WTC11 (cell line): Measurements from ENCODE around the gene DNAJC25. TPM values are rescaled to one million over a fixed set of nuclear protein-coding genes. Genes with fewer than 3 reads are reported as not detected.

ENCODE experiments used
- CBFB ChIP-seq: sonication (generic); formaldehyde crosslinking; IDR thresholded peaks from 2 replicates; pipeline ENCODE4 v1.8.1; 2022; ENCODE audit warnings: mild to moderate bottlenecking, low read depth, missing genetic modification reagents
- ELF4 ChIP-seq: sonication (generic); formaldehyde crosslinking; IDR thresholded peaks from 2 replicates; pipeline ENCODE4 v1.8.1; 2022; ENCODE audit warnings: low read depth, mild to moderate bottlenecking, moderate library complexity, missing genetic modification reagents
- GTF2I ChIP-seq: fragments of 250-450 bp; sonication (Bioruptor Pico); conservative IDR thresholded peaks from 2 replicates; pipeline ENCODE4 v1.4.0; 2021; ENCODE audit warnings: mild to moderate bottlenecking
- MXD4 ChIP-seq: fragments of 250-450 bp; sonication (Bioruptor Pico); IDR thresholded peaks from 2 replicates; pipeline ENCODE4 v1.8.0; 2021; ENCODE audit warnings: mild to moderate bottlenecking, moderate library complexity, borderline replicate concordance
- MYBL2 ChIP-seq: sonication (generic); formaldehyde crosslinking; IDR thresholded peaks from 2 replicates; pipeline ENCODE4 v1.8.1; 2023; ENCODE audit warnings: mild to moderate bottlenecking, moderate library complexity, missing genetic modification reagents
- NFYB ChIP-seq: sonication (generic); formaldehyde crosslinking; conservative IDR thresholded peaks from 2 replicates; pipeline ENCODE4 v1.8.0; 2022; ENCODE audit warnings: low read depth, missing genetic modification reagents
- NR3C1 ChIP-seq: sonication (generic); formaldehyde crosslinking; conservative IDR thresholded peaks from 2 replicates; pipeline ENCODE4 v1.8.1; 2023; ENCODE audit warnings: low read depth, mild to moderate bottlenecking, missing genetic modification reagents
- SMAD3 ChIP-seq: sonication (generic); formaldehyde crosslinking; IDR thresholded peaks from 2 replicates; pipeline ENCODE4 v1.8.0; 2022; ENCODE audit warnings: missing genetic modification reagents, mild to moderate bottlenecking, borderline replicate concordance
- SMAD4 ChIP-seq: sonication (generic); formaldehyde crosslinking; IDR thresholded peaks from 2 replicates; pipeline ENCODE4 v1.8.0; 2022; ENCODE audit warnings: mild to moderate bottlenecking, missing genetic modification reagents
- SOX15 ChIP-seq: fragments of 250-450 bp; sonication (Bioruptor Pico); IDR thresholded peaks from 2 replicates; pipeline ENCODE4 v1.9.0; 2021; ENCODE audit warnings: mild to moderate bottlenecking
- TEAD4 ChIP-seq: sonication (generic); formaldehyde crosslinking; IDR thresholded peaks from 2 replicates; pipeline ENCODE4 v1.8.0; 2022; ENCODE audit warnings: mild to moderate bottlenecking, missing genetic modification reagents
- ZNF219 ChIP-seq: sonication (generic); formaldehyde crosslinking; IDR thresholded peaks from 2 replicates; pipeline ENCODE4 v1.8.0; 2023; ENCODE audit warnings: missing genetic modification reagents, mild to moderate bottlenecking, borderline replicate concordance
- ZNF232 ChIP-seq: sonication (generic); formaldehyde crosslinking; IDR thresholded peaks from 2 replicates; pipeline ENCODE4 v1.8.0; 2022; ENCODE audit warnings: mild to moderate bottlenecking, missing genetic modification reagents
- ZNF317 ChIP-seq: sonication (generic); formaldehyde crosslinking; IDR thresholded peaks from 2 replicates; pipeline ENCODE4 v1.8.1; 2023; ENCODE audit warnings: low read depth, mild to moderate bottlenecking, moderate library complexity, missing genetic modification reagents, borderline replicate concordance
- total RNA-seq: library from RNA; stranded (reverse); gene quantifications from 3 replicates; pipeline ENCODE4 v1.2.3, GENCODE V29; 2021
- TF ChIP-seq, protein P1 (sequence below): sonication (generic); formaldehyde crosslinking; IDR thresholded peaks from 2 replicates; pipeline ENCODE4 v1.8.1; 2023; ENCODE audit warnings: mild to moderate bottlenecking, missing genetic modification reagents
- TF ChIP-seq, protein P2 (sequence below): sonication (generic); formaldehyde crosslinking; IDR thresholded peaks from 2 replicates; pipeline ENCODE4 v1.8.1; 2022; ENCODE audit warnings: missing genetic modification reagents, borderline replicate concordance
- TF ChIP-seq, protein P3 (sequence below): sonication (generic); formaldehyde crosslinking; IDR thresholded peaks from 2 replicates; pipeline ENCODE4 v1.8.1; 2023; ENCODE audit warnings: mild to moderate bottlenecking, missing genetic modification reagents, moderate library complexity
- TF ChIP-seq, protein P4 (sequence below): sonication (generic); formaldehyde crosslinking; IDR thresholded peaks from 2 replicates; pipeline ENCODE4 v1.8.0; 2022; ENCODE audit warnings: mild to moderate bottlenecking, missing genetic modification reagents
- TF ChIP-seq, protein P5 (sequence below): fragments of 250-450 bp; sonication (Bioruptor Pico); IDR thresholded peaks from 2 replicates; pipeline ENCODE4 v1.9.0; 2021; ENCODE audit warnings: mild to moderate bottlenecking, borderline replicate concordance
- TF ChIP-seq, protein P6 (sequence below): sonication (generic); formaldehyde crosslinking; IDR thresholded peaks from 2 replicates; pipeline ENCODE4 v1.8.1; 2022; ENCODE audit warnings: low read depth, missing genetic modification reagents, borderline replicate concordance
- TF ChIP-seq, protein P7 (sequence below): sonication (generic); formaldehyde crosslinking; IDR thresholded peaks from 2 replicates; pipeline ENCODE4 v1.8.1; 2022; ENCODE audit warnings: low read depth, mild to moderate bottlenecking, moderate library complexity, missing genetic modification reagents, borderline replicate concordance
- TF ChIP-seq, protein P8 (sequence below): sonication (generic); formaldehyde crosslinking; IDR thresholded peaks from 2 replicates; pipeline ENCODE4 v1.8.1; 2022; ENCODE audit warnings: mild to moderate bottlenecking, missing genetic modification reagents, moderate library complexity, borderline replicate concordance

DNAJC25 gene
- total RNA-seq, 1 experiment from 2014 or later: 7.4 TPM

DNA sequence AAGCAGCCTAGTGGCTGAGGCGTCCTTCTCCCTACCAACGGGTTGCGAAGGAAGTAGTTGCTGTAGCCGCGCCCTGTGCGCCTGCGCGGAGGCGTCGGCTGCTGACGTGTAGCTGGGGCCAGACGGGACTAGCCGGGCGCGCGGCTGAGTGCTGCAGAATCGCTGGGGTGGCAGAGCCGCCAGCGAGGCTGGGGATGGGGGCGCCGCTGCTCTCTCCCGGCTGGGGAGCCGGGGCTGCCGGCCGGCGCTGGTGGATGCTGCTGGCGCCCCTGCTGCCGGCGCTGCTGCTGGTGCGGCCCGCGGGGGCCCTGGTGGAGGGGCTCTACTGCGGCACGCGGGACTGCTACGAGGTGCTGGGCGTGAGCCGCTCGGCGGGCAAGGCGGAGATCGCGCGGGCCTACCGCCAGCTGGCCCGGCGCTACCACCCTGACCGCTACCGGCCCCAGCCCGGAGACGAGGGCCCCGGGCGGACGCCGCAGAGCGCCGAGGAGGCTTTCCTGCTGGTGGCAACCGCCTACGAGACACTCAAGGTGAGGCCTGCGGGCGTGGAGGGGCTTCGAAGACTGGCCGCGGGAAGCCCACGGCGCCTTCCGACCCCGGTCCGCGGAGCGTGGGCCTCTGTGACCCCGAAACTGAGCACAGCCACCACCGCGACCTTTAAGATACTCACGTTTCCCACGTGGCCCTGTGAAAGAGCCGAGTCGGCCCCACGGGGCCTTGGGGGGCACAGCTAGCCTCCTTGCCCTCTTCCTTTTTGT, at the start of gene DNAJC25 (continued):
- TF ChIP-seq ZNF219 (CRISPR knock-in tag) (no peak), SOX15 (CRISPR knock-in tag) (peak; percentile 47; the same call in 1 of the 2 replicates), MXD4 (CRISPR knock-in tag) (no peak), ZNF232 (peak; percentile 95), SMAD4 (CRISPR knock-in tag) (no peak), SMAD3 (CRISPR knock-in tag) (peak; percentile 80), ELF4 (peak; percentile 87), TEAD4 (CRISPR knock-in tag) (peak; percentile 15; the same call in 1 of the 2 replicates), MYBL2 (peak; percentile 58; the same call in 1 of the 2 replicates), GTF2I (no peak), NFYB (CRISPR knock-in tag) (no peak; the same call in 1 of the 2 replicates), CBFB (CRISPR knock-in tag) (0 out of 2 replicates have a peak, but pooled peaks have one; percentile 75), NR3C1 (peak; percentile 44; the same call in 1 of the 2 replicates), ZNF317 (peak; percentile 50; the same call in 1 of the 2 replicates)
- TF ChIP-seq, protein P1, sequence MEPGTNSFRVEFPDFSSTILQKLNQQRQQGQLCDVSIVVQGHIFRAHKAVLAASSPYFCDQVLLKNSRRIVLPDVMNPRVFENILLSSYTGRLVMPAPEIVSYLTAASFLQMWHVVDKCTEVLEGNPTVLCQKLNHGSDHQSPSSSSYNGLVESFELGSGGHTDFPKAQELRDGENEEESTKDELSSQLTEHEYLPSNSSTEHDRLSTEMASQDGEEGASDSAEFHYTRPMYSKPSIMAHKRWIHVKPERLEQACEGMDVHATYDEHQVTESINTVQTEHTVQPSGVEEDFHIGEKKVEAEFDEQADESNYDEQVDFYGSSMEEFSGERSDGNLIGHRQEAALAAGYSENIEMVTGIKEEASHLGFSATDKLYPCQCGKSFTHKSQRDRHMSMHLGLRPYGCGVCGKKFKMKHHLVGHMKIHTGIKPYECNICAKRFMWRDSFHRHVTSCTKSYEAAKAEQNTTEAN (CRISPR knock-in tag): peak; percentile 3; the same call in 1 of the 2 replicates
- TF ChIP-seq, protein P2, sequence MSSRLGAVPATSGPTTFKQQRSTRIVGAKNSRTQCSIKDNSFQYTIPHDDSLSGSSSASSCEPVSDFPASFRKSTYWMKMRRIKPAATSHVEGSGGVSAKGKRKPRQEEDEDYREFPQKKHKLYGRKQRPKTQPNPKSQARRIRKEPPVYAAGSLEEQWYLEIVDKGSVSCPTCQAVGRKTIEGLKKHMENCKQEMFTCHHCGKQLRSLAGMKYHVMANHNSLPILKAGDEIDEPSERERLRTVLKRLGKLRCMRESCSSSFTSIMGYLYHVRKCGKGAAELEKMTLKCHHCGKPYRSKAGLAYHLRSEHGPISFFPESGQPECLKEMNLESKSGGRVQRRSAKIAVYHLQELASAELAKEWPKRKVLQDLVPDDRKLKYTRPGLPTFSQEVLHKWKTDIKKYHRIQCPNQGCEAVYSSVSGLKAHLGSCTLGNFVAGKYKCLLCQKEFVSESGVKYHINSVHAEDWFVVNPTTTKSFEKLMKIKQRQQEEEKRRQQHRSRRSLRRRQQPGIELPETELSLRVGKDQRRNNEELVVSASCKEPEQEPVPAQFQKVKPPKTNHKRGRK (CRISPR knock-in tag): no peak
- TF ChIP-seq, protein P3, sequence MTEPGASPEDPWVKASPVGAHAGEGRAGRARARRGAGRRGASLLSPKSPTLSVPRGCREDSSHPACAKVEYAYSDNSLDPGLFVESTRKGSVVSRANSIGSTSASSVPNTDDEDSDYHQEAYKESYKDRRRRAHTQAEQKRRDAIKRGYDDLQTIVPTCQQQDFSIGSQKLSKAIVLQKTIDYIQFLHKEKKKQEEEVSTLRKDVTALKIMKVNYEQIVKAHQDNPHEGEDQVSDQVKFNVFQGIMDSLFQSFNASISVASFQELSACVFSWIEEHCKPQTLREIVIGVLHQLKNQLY (CRISPR knock-in tag): no peak
- TF ChIP-seq, protein P4, sequence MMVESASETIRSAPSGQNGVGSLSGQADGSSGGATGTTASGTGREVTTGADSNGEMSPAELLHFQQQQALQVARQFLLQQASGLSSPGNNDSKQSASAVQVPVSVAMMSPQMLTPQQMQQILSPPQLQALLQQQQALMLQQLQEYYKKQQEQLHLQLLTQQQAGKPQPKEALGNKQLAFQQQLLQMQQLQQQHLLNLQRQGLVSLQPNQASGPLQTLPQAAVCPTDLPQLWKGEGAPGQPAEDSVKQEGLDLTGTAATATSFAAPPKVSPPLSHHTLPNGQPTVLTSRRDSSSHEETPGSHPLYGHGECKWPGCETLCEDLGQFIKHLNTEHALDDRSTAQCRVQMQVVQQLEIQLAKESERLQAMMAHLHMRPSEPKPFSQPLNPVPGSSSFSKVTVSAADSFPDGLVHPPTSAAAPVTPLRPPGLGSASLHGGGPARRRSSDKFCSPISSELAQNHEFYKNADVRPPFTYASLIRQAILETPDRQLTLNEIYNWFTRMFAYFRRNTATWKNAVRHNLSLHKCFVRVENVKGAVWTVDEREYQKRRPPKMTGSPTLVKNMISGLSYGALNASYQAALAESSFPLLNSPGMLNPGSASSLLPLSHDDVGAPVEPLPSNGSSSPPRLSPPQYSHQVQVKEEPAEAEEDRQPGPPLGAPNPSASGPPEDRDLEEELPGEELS: peak; percentile 75
- TF ChIP-seq, protein P5, sequence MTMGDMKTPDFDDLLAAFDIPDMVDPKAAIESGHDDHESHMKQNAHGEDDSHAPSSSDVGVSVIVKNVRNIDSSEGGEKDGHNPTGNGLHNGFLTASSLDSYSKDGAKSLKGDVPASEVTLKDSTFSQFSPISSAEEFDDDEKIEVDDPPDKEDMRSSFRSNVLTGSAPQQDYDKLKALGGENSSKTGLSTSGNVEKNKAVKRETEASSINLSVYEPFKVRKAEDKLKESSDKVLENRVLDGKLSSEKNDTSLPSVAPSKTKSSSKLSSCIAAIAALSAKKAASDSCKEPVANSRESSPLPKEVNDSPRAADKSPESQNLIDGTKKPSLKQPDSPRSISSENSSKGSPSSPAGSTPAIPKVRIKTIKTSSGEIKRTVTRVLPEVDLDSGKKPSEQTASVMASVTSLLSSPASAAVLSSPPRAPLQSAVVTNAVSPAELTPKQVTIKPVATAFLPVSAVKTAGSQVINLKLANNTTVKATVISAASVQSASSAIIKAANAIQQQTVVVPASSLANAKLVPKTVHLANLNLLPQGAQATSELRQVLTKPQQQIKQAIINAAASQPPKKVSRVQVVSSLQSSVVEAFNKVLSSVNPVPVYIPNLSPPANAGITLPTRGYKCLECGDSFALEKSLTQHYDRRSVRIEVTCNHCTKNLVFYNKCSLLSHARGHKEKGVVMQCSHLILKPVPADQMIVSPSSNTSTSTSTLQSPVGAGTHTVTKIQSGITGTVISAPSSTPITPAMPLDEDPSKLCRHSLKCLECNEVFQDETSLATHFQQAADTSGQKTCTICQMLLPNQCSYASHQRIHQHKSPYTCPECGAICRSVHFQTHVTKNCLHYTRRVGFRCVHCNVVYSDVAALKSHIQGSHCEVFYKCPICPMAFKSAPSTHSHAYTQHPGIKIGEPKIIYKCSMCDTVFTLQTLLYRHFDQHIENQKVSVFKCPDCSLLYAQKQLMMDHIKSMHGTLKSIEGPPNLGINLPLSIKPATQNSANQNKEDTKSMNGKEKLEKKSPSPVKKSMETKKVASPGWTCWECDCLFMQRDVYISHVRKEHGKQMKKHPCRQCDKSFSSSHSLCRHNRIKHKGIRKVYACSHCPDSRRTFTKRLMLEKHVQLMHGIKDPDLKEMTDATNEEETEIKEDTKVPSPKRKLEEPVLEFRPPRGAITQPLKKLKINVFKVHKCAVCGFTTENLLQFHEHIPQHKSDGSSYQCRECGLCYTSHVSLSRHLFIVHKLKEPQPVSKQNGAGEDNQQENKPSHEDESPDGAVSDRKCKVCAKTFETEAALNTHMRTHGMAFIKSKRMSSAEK (CRISPR knock-in tag): 0 out of 2 replicates have a peak, but pooled peaks have one; percentile 17
- TF ChIP-seq, protein P6, sequence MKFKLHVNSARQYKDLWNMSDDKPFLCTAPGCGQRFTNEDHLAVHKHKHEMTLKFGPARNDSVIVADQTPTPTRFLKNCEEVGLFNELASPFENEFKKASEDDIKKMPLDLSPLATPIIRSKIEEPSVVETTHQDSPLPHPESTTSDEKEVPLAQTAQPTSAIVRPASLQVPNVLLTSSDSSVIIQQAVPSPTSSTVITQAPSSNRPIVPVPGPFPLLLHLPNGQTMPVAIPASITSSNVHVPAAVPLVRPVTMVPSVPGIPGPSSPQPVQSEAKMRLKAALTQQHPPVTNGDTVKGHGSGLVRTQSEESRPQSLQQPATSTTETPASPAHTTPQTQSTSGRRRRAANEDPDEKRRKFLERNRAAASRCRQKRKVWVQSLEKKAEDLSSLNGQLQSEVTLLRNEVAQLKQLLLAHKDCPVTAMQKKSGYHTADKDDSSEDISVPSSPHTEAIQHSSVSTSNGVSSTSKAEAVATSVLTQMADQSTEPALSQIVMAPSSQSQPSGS: no peak
- TF ChIP-seq, protein P7, sequence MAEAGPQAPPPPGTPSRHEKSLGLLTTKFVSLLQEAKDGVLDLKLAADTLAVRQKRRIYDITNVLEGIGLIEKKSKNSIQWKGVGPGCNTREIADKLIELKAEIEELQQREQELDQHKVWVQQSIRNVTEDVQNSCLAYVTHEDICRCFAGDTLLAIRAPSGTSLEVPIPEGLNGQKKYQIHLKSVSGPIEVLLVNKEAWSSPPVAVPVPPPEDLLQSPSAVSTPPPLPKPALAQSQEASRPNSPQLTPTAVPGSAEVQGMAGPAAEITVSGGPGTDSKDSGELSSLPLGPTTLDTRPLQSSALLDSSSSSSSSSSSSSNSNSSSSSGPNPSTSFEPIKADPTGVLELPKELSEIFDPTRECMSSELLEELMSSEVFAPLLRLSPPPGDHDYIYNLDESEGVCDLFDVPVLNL: peak; percentile 71; the same call in 1 of the 2 replicates
- TF ChIP-seq, protein P8, sequence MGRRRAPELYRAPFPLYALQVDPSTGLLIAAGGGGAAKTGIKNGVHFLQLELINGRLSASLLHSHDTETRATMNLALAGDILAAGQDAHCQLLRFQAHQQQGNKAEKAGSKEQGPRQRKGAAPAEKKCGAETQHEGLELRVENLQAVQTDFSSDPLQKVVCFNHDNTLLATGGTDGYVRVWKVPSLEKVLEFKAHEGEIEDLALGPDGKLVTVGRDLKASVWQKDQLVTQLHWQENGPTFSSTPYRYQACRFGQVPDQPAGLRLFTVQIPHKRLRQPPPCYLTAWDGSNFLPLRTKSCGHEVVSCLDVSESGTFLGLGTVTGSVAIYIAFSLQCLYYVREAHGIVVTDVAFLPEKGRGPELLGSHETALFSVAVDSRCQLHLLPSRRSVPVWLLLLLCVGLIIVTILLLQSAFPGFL (CRISPR knock-in tag): no peak
